ENCODE measurements around the gene BABAM1. TPM values are rescaled to one million over a fixed set of nuclear protein-coding genes. Genes with fewer than 3 reads are reported as not detected.

The BABAM1 gene
- total and polyA plus RNA-seq, 10 of the 15 experiments (the other 5 are each of a cell fraction or from before 2014, with no cell fraction given): 11.9 to 154 (median 103) TPM

GRCh38 chr19:17283504-17283996 is 16.3 kb downstream of the BABAM1 start:
- DNase-seq (ENCODE audit: low read depth, low spot score) (no peak), FAIRE-seq (no peak), ATAC-seq (no peak)
- no peak for TF ChIP-seq FOS (IDR thresholded peaks at IDR 0.05; ENCODE audit: borderline replicate concordance, extremely low read depth, insufficient read length)
- TF ChIP-seq NR2F1 (conservative IDR thresholded peaks at IDR 0.05): no peak
- TF ChIP-seq IKZF2 (IDR thresholded peaks at IDR 0.05): no peak
- Histone ChIP-seq H3K4me2 (ENCODE audit: control insufficient read depth, insufficient read depth) (no peak overlapping the region), H2AFZ (ENCODE audit: control insufficient read depth, low read depth, low read length) (no peak overlapping the region), H3K9ac (ENCODE audit: control insufficient read depth, insufficient read depth, low read length) (no peak overlapping the region), H3K4me3 (no peak overlapping the region), H3K9me3 (replicated peaks; ENCODE audit: control insufficient read depth, insufficient read depth, low read length) (no peaks in the 10 kb centered on the region), H3K79me2 (ENCODE audit: control insufficient read depth, insufficient read depth, low read length) (no peaks in the 10 kb centered on the region; the same call in 1 of the 2 replicates), H3K27ac (ENCODE audit: control insufficient read depth, insufficient read depth) (no peak overlapping the region), H3K36me3 (ENCODE audit: control insufficient read depth in 2 of 2, insufficient read depth in 2 of 2, low read length in 1 of 2) (peaks cover 0 to 7% of the 10 kb centered on the region in 2 experiments; a peak in 2 of 4 replicates), H3K4me1 (ENCODE audit: control insufficient read depth, insufficient read depth, low read length) (peaks cover 9% of the 10 kb centered on the region), H3K27me3 (replicated peaks in 1 of 2; ENCODE audit: control insufficient read depth in 2 of 2, insufficient read depth in 2 of 2, low read length in 1 of 2) (no peaks in the 10 kb centered on the region), H4K20me1 (ENCODE audit: control insufficient read depth, insufficient read depth) (no peaks in the 10 kb centered on the region)
- in situ Hi-C loops (cut with MboI) (no loop called here), intact Hi-C loops (cut with micrococcal nuclease; ENCODE audit: unreplicated experiment) (loop anchor here (2.0 kb wide), 1 partner anchor 17 kb away; the partner anchor contains the start of gene BABAM1)
- ChIA-PET POLR2A (interaction anchor here (0.6 kb wide), 1 partner anchor 16 kb away, joined by 4 read pairs; no protein-coding TSS in a partner anchor), RAD21 (ENCODE audit: unreplicated experiment) (interaction anchor here (0.6 to 4.3 kb wide), 7 partner anchors 17 to 569 kb away, joined by 3 to 22 read pairs (median 4); partner anchors contain the start of genes BABAM1 and DDA1), CTCF (interaction anchor here (0.6 to 6.9 kb wide), 10 partner anchors 9 to 567 kb away, joined by 3 to 120 read pairs (median 6); partner anchors contain the start of genes BABAM1 and USHBP1), SMC1A (ENCODE audit: uncharacterized antibody, unreplicated experiment) (interaction anchor here (0.5 to 6.5 kb wide), 6 partner anchors 18 to 572 kb away, joined by 3 to 43 read pairs (median 4); partner anchors contain the start of genes BABAM1 and USHBP1)
- no TSS peak for BruUV-seq (replicated peaks)
- WGBS (ENCODE audit: insufficient coverage, insufficient replicate concordance, low lambda C conversion rate, missing lambda C conversion rate): 86% methylated on average over 7 of the region's 7 CpGs

GRCh38 chr19:17285415-17286135 is 18.3 kb downstream of the BABAM1 start:
- ChIA-PET SMC1A (ENCODE audit: uncharacterized antibody, unreplicated experiment) (no interaction called here), RAD21 (ENCODE audit: unreplicated experiment) (interaction anchor here (0.8 kb wide), 1 partner anchor 51 kb away, joined by 3 read pairs; no protein-coding TSS in a partner anchor), CTCF (interaction anchor here (1.0 to 6.9 kb wide), 3 partner anchors 20 to 104 kb away, joined by 3 to 120 read pairs (median 3); partner anchors contain the start of genes BABAM1, MRPL34 and USHBP1), POLR2A (interaction anchor here (0.8 to 1.6 kb wide), 2 partner anchors 18 to 938 kb away, joined by 3 read pairs; partner anchors contain the start of gene BABAM1)
- Histone ChIP-seq H3K9me3 (replicated peaks; ENCODE audit: control insufficient read depth, insufficient read depth, low read length) (no peaks in the 10 kb centered on the region), H4K20me1 (ENCODE audit: control insufficient read depth, insufficient read depth) (no peaks in the 10 kb centered on the region), H3K9ac (ENCODE audit: control insufficient read depth, insufficient read depth, low read length) (no peak overlapping the region), H3K4me2 (ENCODE audit: control insufficient read depth, insufficient read depth) (no peak overlapping the region), H3K4me1 (ENCODE audit: control insufficient read depth, insufficient read depth, low read length) (peaks cover 9% of the 10 kb centered on the region), H3K27me3 (replicated peaks in 1 of 2; ENCODE audit: control insufficient read depth in 2 of 2, insufficient read depth in 2 of 2, low read length in 1 of 2) (no peaks in the 10 kb centered on the region), H3K27ac (ENCODE audit: control insufficient read depth, insufficient read depth) (no peak overlapping the region), H3K36me3 (ENCODE audit: control insufficient read depth in 2 of 2, insufficient read depth in 2 of 2, low read length in 1 of 2) (peaks cover 0 to 7% of the 10 kb centered on the region in 2 experiments; a peak in 2 of 4 replicates), H3K4me3 (no peak overlapping the region), H3K79me2 (ENCODE audit: control insufficient read depth, insufficient read depth, low read length) (no peaks in the 10 kb centered on the region; the same call in 1 of the 2 replicates), H2AFZ (ENCODE audit: control insufficient read depth, low read depth, low read length) (no peak overlapping the region)
- FAIRE-seq (no peak), DNase-seq (ENCODE audit: low read depth, low spot score) (no peak), ATAC-seq (no peak)
- in situ Hi-C loops (cut with MboI) (loop anchor here (5.0 kb wide), 1 partner anchor 213 kb away; no protein-coding TSS in a partner anchor), intact Hi-C loops (cut with micrococcal nuclease; ENCODE audit: unreplicated experiment) (no loop called here)
- BruUV-seq (replicated peaks): no TSS peak
- 96% methylated on average over 18 of the region's 18 CpGs for WGBS (ENCODE audit: insufficient coverage, insufficient replicate concordance, low lambda C conversion rate, missing lambda C conversion rate)
- TF ChIP-seq ZBTB11 (CRISPR knock-in tag; IDR thresholded peaks at IDR 0.05): no peak
- no peak for TF ChIP-seq E4F1 (IDR thresholded peaks at IDR 0.05; ENCODE audit: borderline replicate concordance, partially characterized antibody)
- TF ChIP-seq ZZZ3 (IDR thresholded peaks at IDR 0.05; ENCODE audit: control insufficient read depth, insufficient read length, low read depth): no peak
- no peak for TF ChIP-seq KLF5 (IDR thresholded peaks at IDR 0.05; ENCODE audit: partially characterized antibody)

All from GM12878 (cell line).